HL-60/S4 treated with phorbol 12-myristate 13-acetate at 8.2 ng/mL for 4 days and 3 days (cell line): ENCODE results near the gene FZD2.
"Not testable (repeated sequence)": the region's sequence is repeated elsewhere in the genome, so short reads cannot be mapped to it uniquely, and the experiment has no call there.

Source experiments
- in situ Hi-C: fragments of 300-500 bp; cut with MboI; formaldehyde crosslinking; loops from 2 replicates; pipeline ENCODE4 v1.15.0; 2022; ENCODE audit warnings: low sequenced_read_pairs

FZD2 gene

GRCh38 chr17:44568945-44569858 lies 11.9 kb downstream of the FZD2 start:
- in situ Hi-C loops = no loop called here

GRCh38 chr17:44572801-44573200 lies 15.5 kb downstream of the FZD2 start:
- in situ Hi-C loops = no loop called here

- in situ Hi-C loops = no loop called here
Measured at GRCh38 chr17:44575403-44575802, 18.1 kb downstream of the FZD2 start.

GRCh38 chr17:44578947-44579346 lies 21.7 kb downstream of the FZD2 start:
- in situ Hi-C loops = no loop called here

GRCh38 chr17:44581868-44582267 lies 24.6 kb downstream of the FZD2 start:
- in situ Hi-C loops = no loop called here

GRCh38 chr17:44584443-44584842 lies 27.2 kb downstream of the FZD2 start:
- in situ Hi-C loops = no loop called here

- in situ Hi-C loops = no loop called here
Measured at GRCh38 chr17:44585315-44585714, 28.0 kb downstream of the FZD2 start.

GRCh38 chr17:44587339-44587738 lies 30.1 kb downstream of the FZD2 start:
- in situ Hi-C loops = no loop called here

- in situ Hi-C loops = no loop called here
Measured at GRCh38 chr17:44589316-44590071, 32.2 kb downstream of the FZD2 start.

- in situ Hi-C loops = not testable (repeated sequence)
Measured at GRCh38 chr17:44590072-44590462, 32.8 kb downstream of the FZD2 start.

GRCh38 chr17:44590762-44591161 lies 33.5 kb downstream of the FZD2 start:
- in situ Hi-C loops = not testable (repeated sequence)

GRCh38 chr17:44591206-44591605 lies 33.9 kb downstream of the FZD2 start:
- in situ Hi-C loops = no loop called here

- in situ Hi-C loops = no loop called here
Measured at GRCh38 chr17:44593156-44593555, 35.9 kb downstream of the FZD2 start.

GRCh38 chr17:44595216-44595775 lies 38.0 kb downstream of the FZD2 start:
- in situ Hi-C loops = no loop called here

- in situ Hi-C loops = no loop called here
Measured at GRCh38 chr17:44598329-44598728, 41.0 kb downstream of the FZD2 start.

- in situ Hi-C loops = no loop called here
Measured at GRCh38 chr17:44598932-44599297, 41.6 kb downstream of the FZD2 start.

GRCh38 chr17:44599298-44600175 lies 42.3 kb downstream of the FZD2 start:
- in situ Hi-C loops = no loop called here

- in situ Hi-C loops = no loop called here
Measured at GRCh38 chr17:44601539-44601938, 44.3 kb downstream of the FZD2 start.

GRCh38 chr17:44601973-44602372 lies 44.7 kb downstream of the FZD2 start:
- in situ Hi-C loops = no loop called here

- in situ Hi-C loops = no loop called here
Measured at GRCh38 chr17:44602390-44602789, 45.1 kb downstream of the FZD2 start.

- in situ Hi-C loops = no loop called here
Measured at GRCh38 chr17:44602970-44603369, 45.7 kb downstream of the FZD2 start.
